T-helper 9 cell (primary cell): ENCODE measurements around the gene CFB.

Experiments used
- DNase-seq: peaks from one replicate; pipeline ENCODE4 v3.0.0-alpha.2; 2020

Gene CFB

GRCh38 chr6:31949926-31950548 is 4.1 kb downstream of the CFB start:
- no peak for DNase-seq

- DNase-seq = no peak
These were observed 6.4 kb downstream of the CFB start for GRCh38 chr6:31952140-31952805.

GRCh38 chr6:31952890-31953289 is 7.0 kb downstream of the CFB start:
- no peak for DNase-seq

GRCh38 chr6:31954511-31954910 is 8.6 kb downstream of the CFB start:
- DNase-seq = no peak

GRCh38 chr6:31956796-31957195 is 10.9 kb downstream of the CFB start:
- no peak for DNase-seq

GRCh38 chr6:31958412-31958740 is 12.5 kb downstream of the CFB start:
- no peak for DNase-seq

- DNase-seq = peak; percentile 96
These were observed 13.1 kb downstream of the CFB start, which contains the start of the genes NELFE and SKIC2 for GRCh38 chr6:31958741-31959739. NELFE (minus strand) TSS chr6:31958971; CDS start chr6:31958446, 525 bp downstream. SKIC2 (plus strand) TSS chr6:31959175; CDS start chr6:31959193, 18 bp downstream.

GRCh38 chr6:31961616-31962015 is 15.7 kb downstream of the CFB start:
- DNase-seq = no peak

- no peak for DNase-seq
These were observed 18.0 kb downstream of the CFB start for GRCh38 chr6:31963921-31964320.

- DNase-seq = no peak
These were observed 19.8 kb downstream of the CFB start for GRCh38 chr6:31965700-31966099.

- DNase-seq = no peak
These were observed 20.6 kb downstream of the CFB start for GRCh38 chr6:31966506-31966905.

- no peak for DNase-seq
These were observed 21.4 kb downstream of the CFB start for GRCh38 chr6:31966997-31967925.

GRCh38 chr6:31967926-31968320 is 22.0 kb downstream of the CFB start:
- no peak for DNase-seq

- DNase-seq = no peak
These were observed 22.4 kb downstream of the CFB start for GRCh38 chr6:31968326-31968725.

- DNase-seq = no peak
These were observed 23.2 kb downstream of the CFB start for GRCh38 chr6:31968791-31969711.

GRCh38 chr6:31969712-31970603 is 24.1 kb downstream of the CFB start:
- no peak for DNase-seq

- DNase-seq = no peak
These were observed 24.8 kb downstream of the CFB start for GRCh38 chr6:31970604-31971271.

- no peak for DNase-seq
These were observed 25.5 kb downstream of the CFB start for GRCh38 chr6:31971279-31971992.
